GM18867 (cell line): ENCODE measurements around the gene UBAC2.
A peak's percentile ranks its signal among the peaks of the same experiment; 100 is the strongest.

Experiments
- ATAC-seq: cut with Tn5 transposase; IDR thresholded peaks from one replicate; pipeline ENCODE4 v1.9.1; 2021; ENCODE audit warnings: mild to moderate bottlenecking, moderate library complexity; ENCODE audit not compliant: unreplicated experiment

Gene UBAC2, protein sequence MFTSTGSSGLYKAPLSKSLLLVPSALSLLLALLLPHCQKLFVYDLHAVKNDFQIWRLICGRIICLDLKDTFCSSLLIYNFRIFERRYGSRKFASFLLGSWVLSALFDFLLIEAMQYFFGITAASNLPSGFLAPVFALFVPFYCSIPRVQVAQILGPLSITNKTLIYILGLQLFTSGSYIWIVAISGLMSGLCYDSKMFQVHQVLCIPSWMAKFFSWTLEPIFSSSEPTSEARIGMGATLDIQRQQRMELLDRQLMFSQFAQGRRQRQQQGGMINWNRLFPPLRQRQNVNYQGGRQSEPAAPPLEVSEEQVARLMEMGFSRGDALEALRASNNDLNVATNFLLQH

DNA sequence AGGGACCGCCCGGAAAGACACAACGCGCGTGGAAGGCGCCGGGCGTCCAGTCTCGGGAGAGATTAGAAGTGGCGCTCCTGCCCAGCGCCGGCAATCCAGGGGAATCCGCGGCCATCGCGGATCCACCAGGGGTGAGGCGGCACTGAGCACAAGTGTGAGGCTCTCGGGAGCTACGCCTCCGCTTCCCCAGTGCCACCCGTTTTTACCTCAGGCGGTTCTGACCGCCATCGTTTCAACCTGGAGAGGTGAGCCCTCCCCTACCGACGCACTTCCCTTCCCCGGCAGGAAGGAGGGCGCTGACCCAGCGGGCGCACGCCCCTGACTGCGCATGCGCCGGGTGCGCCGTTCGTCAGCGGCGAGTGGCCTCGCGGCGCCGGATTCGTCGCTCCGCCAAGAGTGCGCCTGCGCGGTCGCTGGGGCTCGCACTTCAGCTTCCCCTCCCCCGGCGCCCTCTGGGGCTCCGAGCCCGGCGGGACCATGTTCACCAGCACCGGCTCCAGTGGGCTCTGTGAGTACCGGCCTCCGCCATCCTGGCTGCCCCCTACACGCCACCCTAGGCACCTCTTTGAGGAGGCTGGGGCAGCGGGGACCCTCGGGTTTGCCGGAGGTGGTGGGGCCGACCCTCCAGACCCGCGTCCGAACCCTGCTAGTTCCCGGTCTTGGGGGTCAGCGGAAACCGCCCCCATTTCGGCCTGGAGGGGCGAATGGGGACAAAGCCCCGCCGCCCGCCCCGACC lies at the start of gene UBAC2:
UBAC2 (plus strand) TSS at position 423 of the 736 bp plus-strand sequence; CDS start at position 478, 55 bp downstream.
- peak; percentile 78 for ATAC-seq

DNA sequence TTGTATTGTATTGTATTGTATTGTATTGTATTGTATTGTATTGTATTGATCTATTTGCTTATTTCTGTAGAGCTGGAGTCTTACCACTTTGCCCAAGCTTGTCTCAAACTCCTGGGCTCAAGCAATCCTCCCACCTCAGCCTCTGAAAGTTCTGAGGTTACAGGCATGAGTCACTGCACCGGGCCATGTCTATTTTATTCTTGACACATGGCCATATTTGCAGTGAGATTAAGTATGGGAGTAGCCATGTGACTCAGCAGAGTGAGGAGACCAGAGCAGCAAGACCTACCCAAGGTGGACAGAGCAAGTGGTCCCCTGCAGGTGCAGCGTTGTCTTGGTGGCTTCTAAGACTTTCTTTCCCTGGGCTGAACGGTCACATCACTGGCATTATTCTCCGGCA lies 49.1 kb upstream of the UBAC2 start:
- ATAC-seq = peak; percentile 97

DNA sequence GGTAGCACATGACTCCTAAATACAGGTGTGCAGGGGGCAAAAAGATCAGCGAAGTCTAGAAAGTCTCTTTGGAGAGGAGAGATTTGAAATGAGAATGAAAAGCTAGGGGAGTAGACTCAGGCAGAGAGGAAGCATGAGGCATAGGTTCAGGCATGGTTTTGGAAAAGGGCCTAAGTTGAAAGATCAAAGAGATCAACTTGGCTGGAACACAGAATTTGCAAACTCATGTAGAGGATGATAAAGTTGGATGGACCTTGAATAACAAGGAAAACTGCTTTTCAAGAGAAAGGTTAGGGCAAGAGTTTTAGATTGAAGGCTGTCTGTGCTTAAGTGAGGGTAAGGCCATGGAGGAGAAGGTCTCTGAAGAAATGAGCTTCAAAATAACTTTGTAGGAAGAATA lies 47.4 kb upstream of the UBAC2 start:
- ATAC-seq = no peak

DNA sequence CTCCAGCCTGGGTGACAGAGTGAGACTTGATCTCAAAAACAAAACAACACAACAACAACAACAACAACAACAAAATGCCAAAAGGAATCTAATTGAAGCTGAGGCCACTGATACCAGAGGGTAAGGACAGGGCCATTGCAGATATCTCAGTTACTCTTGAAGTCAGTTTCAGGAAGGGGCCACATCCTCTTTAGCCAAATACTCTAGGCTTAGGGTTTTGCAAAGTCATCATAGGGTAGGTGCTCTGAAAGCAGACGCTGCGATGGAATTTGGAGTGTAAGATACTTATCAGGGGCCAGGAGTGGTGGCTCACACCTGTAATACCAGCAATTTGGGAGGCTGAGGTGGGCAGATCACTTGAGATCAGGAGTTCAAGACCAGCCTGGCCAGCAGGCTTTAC lies 46.6 kb upstream of the UBAC2 start:
- ATAC-seq = no peak

DNA sequence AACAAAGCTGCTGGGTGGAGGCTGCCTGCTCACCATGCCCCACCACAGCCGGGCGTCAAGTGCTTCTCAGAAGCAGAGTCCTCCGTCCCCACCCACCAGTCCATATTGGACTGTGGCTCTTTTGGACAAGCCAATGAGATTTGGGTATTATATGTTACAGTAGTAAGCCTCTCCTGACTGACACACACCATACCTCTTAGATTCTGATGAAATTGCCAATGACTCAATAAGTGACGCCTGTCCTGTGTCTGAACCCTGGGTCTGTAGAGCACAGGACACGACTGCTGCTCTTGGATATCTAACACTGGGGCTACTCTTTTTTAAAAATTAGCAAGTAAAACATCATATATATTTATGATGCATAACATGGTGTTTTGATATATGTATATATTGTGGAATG lies 44.8 kb upstream of the UBAC2 start:
- no peak for ATAC-seq

DNA sequence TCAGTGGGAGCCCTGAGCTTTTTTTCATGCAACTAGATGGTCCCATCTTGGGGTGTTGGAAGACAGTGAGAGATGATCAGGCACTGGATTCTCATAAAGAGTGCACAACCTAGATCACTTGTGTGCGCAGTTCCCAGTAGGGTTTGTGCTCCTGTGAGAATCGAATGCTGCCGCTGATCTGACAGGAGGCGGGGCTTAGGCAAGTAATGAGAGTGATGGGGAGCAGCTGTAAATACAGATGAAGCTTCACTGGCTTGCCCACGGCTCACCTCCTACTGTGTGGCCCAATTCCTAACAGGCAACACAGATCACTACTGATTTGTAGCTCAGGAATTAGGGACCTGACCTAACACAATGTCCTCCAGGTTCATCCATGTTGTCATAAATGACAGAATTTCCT lies 43.6 kb upstream of the UBAC2 start:
- no peak for ATAC-seq

DNA sequence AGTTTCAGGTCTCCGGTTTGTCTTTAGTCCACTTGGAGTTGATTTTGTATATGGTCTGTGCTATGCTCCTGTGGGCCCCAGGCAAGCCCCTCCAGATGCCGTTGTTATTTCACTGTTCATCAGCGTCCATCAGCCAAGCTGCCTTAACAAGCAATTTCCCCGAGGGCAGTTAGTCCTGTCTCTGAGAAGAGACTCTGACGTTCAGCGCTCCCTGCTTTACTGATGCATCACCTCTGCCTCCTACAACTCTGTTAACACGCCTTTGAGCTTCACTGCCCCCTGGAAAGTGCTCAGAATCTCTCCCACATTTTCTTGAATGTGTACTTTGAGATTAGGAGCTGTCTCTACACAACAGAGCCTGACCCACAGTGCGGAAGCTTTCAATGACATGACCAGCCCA lies 41.8 kb upstream of the UBAC2 start:
- ATAC-seq = no peak

DNA sequence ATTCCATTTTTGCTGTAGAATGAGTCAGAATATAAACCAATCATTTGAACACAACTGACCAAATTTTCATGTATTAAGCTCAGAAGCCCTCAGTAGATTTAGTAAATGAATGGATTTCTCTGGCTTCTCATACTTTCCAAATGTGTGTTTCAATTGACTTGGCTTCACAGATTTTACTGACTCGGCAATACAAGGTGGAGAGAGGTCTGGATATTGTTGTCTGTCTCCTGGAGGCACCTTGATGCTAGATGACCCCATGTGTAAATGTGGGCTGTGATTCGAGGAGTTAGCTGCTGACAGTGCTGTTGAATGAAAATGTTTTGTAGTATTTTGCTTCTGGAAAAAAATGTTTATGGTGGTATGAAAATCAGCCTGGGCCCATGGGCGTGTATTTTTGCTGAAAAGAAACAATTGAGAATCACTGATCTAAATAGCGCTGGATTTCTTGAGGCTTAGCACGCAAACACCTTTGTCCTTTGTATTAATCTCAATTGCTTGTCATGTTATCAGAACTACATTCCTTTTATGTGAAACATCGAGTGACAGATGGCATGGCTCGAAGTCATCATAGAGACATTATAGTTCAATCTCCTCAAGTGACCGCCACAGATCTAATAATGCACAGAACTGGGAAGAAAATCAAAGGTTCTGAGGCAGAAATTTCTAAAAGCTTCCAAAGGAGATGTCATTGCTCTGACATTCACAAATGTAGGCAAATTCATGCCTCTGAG lies 41.2 kb upstream of the UBAC2 start:
- ATAC-seq = no peak

DNA sequence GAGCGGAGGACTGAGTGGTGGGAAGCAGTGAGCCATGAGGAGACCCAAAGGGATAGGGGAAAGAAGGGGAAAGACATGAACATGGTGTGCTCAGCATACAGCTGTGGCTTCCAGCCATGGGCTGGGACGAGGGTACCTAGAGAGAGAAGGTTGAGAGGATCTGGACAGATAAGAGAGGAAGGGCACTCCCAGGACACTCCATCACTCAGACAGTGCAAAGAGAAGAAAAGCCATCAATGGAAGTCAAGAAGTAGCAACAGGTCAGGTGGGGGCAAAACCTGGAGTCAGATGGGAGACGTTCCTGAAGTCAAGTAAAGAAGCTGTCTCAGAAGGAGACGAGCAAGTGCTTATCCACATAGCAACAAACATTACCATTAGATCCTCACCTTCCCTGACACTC lies 40.2 kb upstream of the UBAC2 start:
- no peak for ATAC-seq

DNA sequence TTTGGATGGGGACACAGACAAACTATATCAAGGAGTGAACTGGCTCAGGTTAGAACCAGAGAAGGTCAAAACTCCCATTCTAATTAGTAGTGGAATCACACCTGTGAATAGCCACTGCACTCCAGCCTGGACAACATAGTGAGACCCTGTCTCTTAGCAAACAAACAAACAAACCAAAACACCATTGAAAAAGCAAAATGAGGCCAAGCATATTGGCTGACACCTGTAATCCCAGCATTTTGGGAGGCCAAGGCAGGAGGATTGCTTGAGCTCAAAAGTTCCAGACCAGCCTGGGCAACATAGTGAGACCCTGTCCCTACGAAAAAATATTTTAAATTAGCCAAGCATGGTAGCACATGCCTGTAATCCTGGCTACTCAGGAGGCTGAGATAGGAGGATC lies 39.1 kb upstream of the UBAC2 start:
- no peak for ATAC-seq

DNA sequence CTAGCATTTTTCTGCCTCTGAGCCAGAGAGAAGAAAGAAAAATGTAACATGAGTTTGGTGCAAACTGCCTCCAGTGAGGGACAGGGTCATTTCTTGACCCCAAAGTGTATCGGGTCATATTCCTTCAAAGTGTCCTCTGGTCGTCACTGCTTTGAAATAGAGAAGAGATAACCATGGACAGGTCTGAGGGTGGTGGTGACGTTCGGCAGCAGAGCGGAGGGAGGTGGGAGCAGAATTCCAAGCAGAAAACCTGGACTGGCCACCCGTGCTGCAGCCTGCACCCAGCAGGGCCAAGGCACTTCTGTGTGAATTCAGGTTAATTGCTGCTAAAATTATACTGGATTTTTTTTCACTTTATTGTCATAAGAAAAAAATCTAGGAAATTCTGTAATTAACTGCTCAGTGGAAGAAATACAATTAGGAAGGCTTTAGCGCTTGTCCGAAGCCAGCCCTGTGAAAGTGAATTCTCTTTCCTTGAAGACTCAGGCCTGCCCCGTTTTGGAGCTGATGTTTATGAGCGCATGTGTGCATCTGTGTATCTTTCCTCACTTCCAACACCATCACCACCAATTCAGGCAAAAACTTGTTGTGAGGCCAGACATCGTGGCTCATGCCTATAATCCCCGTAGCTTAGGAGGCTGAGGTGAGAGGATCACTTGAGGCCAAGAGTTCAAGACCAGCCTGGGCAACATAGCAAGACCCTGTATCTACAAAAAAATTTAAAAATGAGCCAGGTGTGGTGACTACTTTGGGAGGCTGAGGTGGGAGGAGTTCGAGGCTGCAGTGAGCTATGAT lies 37.9 kb upstream of the UBAC2 start:
- ATAC-seq = no peak

DNA sequence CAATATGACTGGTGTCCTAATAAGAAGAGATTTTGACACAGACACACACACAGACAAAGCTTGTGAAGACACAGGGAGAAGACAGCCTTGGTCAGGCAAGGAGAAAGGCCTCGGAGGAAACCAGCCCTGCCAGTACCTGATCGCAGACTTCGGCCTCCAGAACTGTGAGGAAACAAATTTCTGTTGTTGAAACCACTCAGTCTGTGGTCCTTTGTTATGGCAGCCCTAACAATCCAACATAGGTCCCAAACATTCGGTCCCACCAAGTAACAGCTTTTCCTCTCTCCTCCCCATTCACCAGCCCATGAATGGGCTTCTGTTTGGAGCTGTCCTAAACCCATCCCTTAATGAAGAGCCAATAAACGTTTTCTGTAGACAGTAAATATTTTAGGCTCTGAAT lies 36.4 kb upstream of the UBAC2 start:
- no peak for ATAC-seq

DNA sequence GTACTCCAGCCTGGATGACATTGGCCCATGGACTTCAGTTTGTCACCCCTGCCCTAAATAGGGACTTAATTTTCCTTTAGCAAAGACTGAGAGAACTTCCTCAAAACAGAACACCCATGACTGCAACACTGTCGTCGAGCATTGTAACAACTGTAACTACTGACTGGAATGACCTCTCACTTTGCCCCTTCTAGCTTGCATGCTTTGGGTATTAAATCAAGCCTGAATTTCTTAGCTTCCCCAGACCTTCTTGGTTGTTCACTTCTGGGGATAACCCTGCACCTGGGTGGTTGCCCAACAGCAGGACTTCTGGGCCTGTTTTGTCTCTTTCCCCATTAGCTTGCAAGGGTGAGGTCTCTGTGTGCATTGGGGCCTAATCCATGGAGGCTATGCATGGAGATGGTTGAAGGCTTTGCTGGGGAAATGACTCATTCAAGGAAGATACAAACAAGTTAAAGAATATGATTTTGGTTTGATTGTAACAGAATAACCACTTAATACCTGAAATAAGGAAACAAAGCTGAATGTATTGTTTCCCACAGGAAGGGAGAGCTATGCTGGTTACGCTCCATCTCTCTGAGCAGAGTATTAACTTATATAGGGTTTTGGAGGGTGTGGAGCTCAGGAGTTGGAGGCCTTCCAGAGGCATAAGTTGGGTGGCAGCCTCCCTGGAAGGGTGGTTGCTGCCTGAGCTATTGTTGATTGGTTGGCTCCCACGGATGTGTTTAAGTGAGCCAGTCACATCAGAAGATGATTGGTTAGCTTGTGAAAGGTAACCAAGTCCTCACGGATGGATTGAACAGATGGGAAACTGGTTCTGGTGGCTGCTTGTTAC lies 34.7 kb upstream of the UBAC2 start:
- ATAC-seq = no peak

DNA sequence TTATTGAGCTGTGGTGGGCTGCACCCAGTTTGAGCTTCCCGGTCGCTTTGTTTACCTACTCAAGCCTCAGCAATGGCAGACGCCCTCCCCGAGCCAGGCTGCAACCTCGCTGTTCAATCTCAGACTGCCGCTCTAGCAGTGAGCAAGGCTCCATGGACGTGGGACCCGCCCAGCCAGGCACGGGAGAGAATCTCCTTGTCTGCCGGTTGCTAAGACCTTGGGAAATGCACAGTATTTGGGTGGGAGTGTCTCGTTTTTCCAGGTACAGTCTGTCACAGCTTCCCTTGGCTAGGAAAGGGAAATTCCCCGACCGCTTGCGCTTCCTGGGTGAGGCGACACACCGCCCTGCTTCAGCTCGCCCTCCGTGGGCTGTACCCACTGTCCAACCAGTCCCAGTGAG lies 27.7 kb upstream of the UBAC2 start:
- no peak for ATAC-seq

DNA sequence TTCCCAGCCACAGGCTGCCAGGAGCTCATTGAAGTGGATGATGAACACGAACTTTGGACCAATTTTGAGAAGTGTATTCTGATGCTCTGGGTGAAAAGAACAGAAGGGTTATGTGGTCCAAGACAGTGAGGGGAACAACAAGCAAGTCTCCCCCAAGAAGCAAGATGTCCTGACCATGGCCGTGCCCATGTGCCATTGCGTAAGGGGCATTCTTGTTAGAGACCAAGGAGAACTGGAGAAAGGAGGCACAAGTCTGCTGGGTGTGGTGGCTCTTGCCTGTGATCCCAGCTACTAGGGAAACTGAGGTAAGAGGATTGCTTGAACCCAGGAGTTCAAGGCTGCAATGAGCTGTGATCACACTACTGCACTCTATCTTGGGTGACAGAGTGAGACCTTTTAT lies 27.0 kb upstream of the UBAC2 start:
- ATAC-seq = no peak

DNA sequence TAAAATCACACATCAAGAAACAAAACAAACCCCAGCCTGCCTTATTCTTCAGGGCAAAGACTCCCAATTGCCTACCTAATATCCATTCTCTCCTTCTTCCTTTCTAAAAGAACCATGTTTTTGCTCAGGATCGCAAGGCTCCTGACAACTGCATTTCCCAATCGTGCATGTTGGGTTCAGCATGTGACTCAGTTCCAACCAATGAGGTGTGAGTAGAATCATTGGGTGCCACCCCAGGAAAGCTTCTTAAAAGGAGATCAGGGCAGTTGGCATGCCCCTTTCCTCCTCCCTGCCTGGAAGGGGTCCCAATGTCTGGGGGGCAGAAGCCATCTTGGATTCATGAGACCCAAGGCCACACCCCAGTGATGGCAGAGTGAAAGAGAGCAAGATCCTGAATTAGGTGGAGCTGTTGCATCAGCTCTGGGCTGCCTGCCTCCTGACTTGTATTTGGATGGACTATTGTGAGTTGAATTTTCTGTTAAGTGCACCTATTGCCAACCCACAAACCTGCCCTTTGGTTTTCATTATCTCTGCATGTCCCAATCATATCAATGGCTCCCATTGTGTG lies 26.0 kb upstream of the UBAC2 start:
- no peak for ATAC-seq

DNA sequence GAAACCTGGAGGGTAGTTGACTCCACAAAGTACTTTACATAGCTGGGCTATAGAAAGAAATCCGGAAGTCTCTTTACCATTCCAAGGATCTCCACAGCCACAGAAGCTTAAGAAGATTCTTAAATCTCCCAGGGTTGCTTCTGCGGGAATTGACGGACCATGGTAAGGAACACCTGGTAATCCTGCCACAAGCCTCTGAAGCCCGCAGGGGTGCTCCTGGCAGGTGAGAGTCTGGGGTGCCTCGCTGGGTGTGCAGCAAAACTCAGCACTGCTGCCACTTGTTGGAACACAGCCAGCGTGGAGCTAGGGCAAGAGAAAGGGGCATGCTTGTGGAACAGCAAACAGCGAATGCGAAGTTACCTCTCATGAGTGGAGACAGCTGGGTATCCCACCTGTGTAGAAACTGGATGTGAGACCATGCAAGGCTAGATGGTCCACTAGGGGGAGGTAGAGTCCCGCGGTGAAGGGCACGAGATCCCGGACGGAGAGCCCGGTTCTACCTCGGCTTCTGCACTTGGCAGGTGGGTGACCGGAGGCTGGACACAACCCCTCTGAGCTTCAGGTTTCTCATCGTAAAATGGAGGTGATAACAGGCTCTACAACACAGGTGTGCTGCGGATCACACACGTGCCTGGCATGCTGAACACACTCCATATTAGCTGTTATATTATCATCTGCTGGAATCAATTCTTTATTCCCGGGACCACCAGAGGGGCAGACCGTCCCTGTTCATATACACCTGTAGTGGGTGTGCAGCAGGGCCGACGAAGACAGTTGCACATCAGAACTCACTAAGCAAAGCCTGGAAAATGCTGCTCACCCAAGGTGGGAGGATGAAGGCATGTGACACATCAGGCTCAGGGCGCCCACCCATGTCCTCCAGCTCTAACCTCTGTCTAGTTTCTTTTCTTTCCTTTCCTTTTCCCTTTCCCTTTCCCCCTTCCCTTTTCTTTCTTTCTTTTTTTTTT lies 24.1 kb upstream of the UBAC2 start:
- peak; percentile 86 for ATAC-seq

DNA sequence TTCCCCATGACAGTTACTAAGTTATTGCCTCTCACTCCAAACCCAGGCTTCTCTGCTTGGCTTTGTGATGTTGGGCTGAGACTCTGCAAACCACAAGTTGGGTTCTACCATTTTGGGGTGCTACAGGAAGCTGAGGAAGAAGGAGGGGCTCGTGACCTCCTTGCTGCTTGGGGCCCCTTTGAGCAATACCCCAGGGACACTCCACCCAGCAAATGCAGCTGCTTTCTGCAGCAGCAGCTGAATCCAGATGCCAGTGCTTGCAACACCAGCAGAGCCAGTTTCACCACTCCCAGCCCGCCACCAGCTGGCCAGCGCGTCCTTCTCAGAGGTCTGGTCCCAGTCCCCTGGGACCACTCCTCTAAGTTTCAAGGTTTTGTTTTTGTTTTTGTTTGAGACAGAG lies 22.0 kb upstream of the UBAC2 start:
- ATAC-seq = peak; percentile 42

DNA sequence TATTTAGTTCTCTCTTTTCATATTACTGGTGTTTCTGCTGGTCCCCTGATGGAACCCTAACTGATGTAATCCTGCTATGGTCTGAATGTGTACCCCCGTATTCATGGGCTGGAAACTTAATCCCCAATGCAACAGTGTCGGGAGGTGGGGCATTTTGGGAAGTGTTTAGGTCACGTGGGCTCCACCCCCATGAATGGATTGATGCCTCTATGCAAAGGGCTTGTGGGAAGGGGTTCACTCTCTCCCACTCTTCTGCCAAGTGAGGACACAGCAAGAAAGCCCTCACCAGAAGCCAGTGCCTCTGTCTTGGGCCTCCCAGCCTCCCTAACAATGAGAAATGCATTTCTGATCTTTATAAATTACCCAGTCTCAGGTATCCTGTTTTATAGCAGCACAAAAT lies 21.2 kb upstream of the UBAC2 start:
- ATAC-seq = no peak
